ENCODE results near the gene GALR2.

Gene GALR2

DNA sequence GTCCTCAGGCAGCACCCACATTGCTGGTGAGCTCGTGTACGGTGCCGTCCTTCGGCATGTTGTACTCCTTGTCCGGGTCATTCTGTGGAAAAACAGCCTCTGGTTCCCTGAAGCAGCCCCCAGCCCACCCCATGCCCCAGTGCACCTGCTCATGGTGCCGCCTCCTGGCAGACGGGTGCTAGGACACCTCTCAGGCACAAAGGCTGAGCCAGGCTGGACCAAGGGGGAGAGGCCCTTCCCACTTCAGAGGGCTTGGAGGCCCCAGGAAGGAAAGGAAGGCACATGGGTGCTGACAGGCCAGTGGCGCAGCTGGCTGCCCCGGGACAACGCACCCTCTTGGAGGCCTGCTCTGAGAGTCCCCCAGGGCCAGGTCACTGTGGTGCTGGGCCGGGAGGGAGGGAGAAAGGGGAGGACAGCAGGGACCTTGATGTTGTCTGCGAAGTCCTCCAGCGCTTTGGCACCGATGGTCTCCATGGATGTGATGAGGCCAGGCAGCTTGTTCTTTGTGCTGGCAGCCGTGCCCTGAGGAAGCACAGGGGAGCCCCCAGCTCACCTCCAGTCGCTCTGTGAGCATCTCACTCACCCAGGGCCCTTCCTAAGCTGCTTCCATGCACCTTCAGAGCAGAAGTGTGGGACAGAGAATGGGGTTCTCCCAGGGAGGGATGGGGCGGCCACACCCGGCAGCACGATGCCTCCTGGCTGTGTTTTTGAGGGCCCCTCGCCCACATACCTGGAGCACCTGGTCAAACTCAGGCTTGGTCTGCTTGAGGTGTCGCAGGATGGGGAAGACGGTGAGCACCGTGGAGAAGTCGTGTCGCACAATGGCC lies 13.7 kb downstream of the GALR2 start:
- DNase-seq (ENCODE audit: low read depth) = no peak
- TF ChIP-seq MYC (IDR thresholded peaks at IDR 0.05; ENCODE audit: low read depth, low read length) (no peak), MAX (IDR thresholded peaks at IDR 0.05; ENCODE audit: low read depth, low read length) (no peak), CTCF (IDR thresholded peaks at IDR 0.05; ENCODE audit: low read depth, low read length) (no peak), POLR2A (IDR thresholded peaks at IDR 0.05; ENCODE audit: extremely low read depth, insufficient read length) (no peak)
- H3K4me3 ChIP-seq (ENCODE audit: low read depth, low read length) = no peak overlapping the region

- TF ChIP-seq MAX (IDR thresholded peaks at IDR 0.05; ENCODE audit: low read depth, low read length) (no peak), CTCF (IDR thresholded peaks at IDR 0.05; ENCODE audit: low read depth, low read length) (no peak), POLR2A (IDR thresholded peaks at IDR 0.05; ENCODE audit: extremely low read depth, insufficient read length) (no peak), MYC (IDR thresholded peaks at IDR 0.05; ENCODE audit: low read depth, low read length) (no peak)
Measured at GRCh38 chr17:76088868-76089576, 14.4 kb downstream of the GALR2 start.

DNA sequence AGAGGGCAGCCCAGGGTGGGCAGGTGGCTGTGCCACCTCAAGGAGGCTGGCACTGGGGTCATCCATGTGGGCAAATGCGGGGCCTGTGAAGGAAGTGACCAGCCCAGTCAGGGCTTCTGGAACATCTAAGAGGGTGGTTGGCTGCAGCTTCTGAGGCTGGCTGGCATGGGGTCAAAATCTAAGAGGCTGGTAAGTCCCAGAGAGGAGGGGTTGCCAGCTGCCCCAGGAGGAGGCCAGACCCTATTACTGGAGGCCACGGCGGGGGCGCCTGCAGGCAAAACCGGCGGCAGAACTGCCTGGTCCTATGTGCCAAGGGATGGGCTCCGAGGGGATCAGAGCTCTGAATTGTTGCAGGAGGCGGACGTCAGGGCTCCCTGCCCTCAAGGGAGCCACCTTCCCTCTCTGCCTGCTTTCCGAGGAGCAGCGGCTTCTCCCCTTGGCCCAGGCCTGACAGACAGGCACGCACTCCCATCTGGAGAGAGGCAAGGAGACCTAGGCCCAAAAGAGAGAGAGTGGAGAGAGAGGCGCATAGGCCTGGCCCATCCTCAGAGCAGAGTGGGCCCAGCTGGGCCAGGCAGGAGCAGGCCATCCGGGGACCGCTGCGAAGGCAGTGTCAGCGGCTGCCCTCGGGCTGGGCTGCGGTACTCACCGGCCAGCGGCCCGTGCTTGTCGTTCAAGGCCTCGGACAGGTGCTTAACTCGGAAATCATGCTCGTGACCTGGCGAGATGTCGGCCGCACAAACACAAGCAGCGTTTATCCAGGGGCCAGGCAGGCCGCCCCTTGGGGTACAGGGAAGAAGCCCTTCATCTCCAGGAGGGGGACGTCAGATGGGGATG lies 15.3 kb downstream of the GALR2 start:
- DNase-seq (ENCODE audit: low read depth) = no peak
- TF ChIP-seq MYC (IDR thresholded peaks at IDR 0.05; ENCODE audit: low read depth, low read length) = no peak
- no peak for TF ChIP-seq POLR2A (IDR thresholded peaks at IDR 0.05; ENCODE audit: extremely low read depth, insufficient read length)
- no peak for TF ChIP-seq CTCF (IDR thresholded peaks at IDR 0.05; ENCODE audit: low read depth, low read length)
- TF ChIP-seq MAX (IDR thresholded peaks at IDR 0.05; ENCODE audit: low read depth, low read length) = no peak
- no peak overlapping the region for H3K4me3 ChIP-seq (ENCODE audit: low read depth, low read length)

More at GRCh38 chr17:76088868-76089576, 14.4 kb downstream of the GALR2 start:
- no peak overlapping the region for H3K4me3 ChIP-seq (ENCODE audit: low read depth, low read length)
- no peak for DNase-seq (ENCODE audit: low read depth)

DNA sequence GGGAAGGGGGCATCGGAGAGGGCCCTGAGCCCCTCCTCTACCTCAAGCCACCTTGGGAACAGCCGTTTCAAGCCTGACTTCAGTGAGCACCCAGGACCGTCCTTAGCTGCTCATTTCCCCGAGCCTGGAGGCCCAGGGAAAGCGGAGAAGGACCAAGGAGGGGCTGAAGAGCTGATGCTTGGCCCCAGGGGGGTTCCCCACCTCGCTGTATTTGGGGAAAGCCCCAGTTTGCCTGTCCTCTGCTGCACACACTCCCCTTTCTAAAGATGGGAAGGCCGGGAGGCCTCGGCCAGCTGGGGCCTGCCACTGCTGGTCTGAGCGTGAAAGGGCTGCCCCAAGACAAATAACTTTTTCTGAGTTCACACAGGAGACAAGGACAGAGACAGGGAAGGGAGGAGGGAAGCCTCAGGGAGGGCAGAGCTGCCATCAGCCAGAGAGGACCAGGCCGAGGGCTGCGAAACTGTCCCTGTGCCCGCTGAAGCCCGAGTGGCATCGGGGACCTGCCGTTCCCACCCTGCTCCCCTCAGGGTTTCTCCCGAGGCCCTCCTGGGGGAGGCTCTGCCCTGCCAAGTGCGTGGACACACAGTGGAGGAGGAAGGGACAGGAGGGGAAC lies 16.0 kb downstream of the GALR2 start:
- TF ChIP-seq POLR2A (IDR thresholded peaks at IDR 0.05; ENCODE audit: extremely low read depth, insufficient read length) = no peak
- TF ChIP-seq MYC (IDR thresholded peaks at IDR 0.05; ENCODE audit: low read depth, low read length) = no peak
- no peak for TF ChIP-seq CTCF (IDR thresholded peaks at IDR 0.05; ENCODE audit: low read depth, low read length)
- TF ChIP-seq MAX (IDR thresholded peaks at IDR 0.05; ENCODE audit: low read depth, low read length) = no peak
- no peak overlapping the region for H3K4me3 ChIP-seq (ENCODE audit: low read depth, low read length)
- DNase-seq (ENCODE audit: low read depth) = no peak
